A549 treated with ZK216348 at 1 μM for 4 hours (cell line): Measurements from ENCODE around the gene NRG2. TPM values are rescaled to one million over a fixed set of nuclear protein-coding genes. Genes with fewer than 3 reads are reported as not detected.

ENCODE experiments used
- total RNA-seq: library from RNA; stranded (reverse); fragments of 200-300 nt; extraction: Qiagen RNA extraction; gene quantifications from 5 replicates; pipeline ENCODE4 v1.2.3, GENCODE V29; 2022; ENCODE audit warnings: low read depth

NRG2 gene
- 1.3 to 2.3 TPM (median 2.0 TPM) in 5 replicates for total RNA-seq

GRCh38 chr5:140042643-140043507 is at the start of gene NRG2:
TSS of gene NRG2 (minus strand) at chr5:140043299.

Other genes starting within 250 kb of the NRG2 start
- gene PSD2, start 247.5 kb downstream of the NRG2 start, total RNA-seq = 0.02 to 0.09 TPM (median 0.05 TPM) in 4 of 5 replicates, not detected in the other
- 3.9 to 6.4 TPM (median 5.4 TPM) in 5 replicates for gene PURA, start 70.8 kb upstream of the NRG2 start, total RNA-seq
- 0.88 to 1.0 TPM (median 0.95 TPM) in 5 replicates for gene IGIP, start 82.6 kb upstream of the NRG2 start, total RNA-seq
- gene CYSTM1, start 131.9 kb upstream of the NRG2 start, total RNA-seq = 148 to 224 TPM (median 156 TPM) in 5 replicates